HuH-7.5 (cell line): ENCODE measurements around the gene CD99.
A peak's percentile ranks its signal among the peaks of the same experiment; 100 is the strongest.

Experiments
- DNase-seq: peaks from one replicate; pipeline ENCODE4 v3.0.0; 2011; ENCODE audit warnings: low spot score

The CD99 gene, protein sequence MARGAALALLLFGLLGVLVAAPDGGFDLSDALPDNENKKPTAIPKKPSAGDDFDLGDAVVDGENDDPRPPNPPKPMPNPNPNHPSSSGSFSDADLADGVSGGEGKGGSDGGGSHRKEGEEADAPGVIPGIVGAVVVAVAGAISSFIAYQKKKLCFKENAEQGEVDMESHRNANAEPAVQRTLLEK

DNA sequence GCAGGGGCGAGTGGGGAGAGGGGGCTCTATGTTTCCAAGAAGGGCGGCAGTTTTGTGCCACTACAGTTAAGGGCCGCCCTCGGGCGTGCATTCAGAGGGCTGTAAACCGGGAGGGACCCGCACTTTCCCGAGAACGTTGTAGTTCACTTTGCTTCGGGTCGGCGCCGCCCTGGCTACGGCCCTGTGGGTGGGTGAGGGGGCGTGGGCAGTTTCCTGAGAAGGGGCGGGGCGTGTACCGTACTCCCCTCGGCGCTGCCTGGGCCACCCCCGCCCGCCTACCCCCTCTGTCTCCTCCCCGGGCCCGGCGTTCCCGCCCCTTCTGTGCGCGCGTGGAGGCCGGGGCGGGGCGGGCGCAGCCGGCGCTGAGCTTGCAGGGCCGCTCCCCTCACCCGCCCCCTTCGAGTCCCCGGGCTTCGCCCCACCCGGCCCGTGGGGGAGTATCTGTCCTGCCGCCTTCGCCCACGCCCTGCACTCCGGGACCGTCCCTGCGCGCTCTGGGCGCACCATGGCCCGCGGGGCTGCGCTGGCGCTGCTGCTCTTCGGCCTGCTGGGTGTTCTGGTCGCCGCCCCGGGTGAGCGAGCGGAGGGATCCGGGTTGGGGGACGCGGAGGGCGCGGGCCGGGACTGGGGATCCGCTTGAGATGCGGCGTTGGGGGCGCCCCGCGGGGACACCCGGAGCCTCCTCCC, at the start of gene CD99:
Gene CD99 (plus strand): TSS at position 440 of the 687 bp plus-strand sequence. CDS start 66 bp downstream, at position 506.
- DNase-seq: peak; percentile 49

DNA sequence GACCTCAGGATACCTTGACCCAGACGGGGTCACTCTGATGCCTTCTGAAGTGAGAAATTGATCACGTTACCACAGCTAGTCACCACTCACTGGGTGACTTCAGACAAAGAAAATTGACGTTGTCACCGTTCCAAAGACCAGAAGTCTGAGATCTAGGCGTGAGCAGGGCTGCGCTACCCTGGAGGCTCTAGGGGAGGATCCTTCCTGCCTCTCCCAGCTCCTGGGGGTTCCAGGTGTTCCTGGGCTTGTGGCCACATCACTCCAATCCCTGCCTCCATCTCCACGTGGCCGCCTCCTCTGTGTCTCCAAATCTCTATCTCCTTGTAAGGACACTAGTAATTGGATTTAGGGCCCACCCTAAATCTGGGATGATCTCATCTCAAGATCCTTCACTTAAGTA, 48.9 kb upstream of the CD99 start:
- DNase-seq: no peak

DNA sequence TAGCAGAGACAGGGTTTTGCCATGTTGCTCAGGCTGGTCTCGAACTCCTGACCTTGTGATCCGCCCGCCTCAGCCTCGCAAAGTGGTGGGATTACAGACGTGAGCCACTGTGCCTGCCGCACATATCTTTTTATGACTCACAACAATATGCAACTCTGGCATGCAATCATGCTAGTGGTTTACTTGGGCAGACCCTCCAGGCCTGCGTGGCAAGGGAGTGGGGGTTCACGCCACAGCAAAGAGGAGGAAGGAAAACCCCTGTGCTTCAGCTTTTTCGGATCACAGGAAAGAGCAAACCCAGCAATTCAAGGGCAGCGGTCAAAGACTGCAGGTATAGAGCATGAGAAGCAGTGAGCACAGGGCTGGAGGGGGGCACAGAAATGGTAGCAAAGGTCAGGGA, 48.3 kb upstream of the CD99 start:
- no peak for DNase-seq

DNA sequence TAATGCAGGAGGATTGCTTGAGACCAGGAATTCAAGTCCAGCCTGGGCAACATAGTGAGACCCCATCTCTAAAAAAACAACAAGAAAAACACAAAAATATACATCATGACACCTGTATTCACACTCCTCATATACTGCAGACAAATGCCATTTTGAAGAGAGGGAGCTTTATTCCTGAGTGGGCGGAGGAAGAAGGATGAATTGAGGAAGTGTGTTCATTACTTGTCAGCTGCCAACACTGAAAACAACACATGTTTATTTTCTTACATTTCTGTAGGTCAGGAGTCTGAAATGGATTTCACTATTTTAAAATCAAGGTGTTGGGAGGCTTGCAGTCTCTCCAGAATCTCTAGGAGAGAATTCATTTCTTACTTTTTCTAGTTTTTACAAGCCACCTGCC, 47.2 kb upstream of the CD99 start:
- DNase-seq: no peak

DNA sequence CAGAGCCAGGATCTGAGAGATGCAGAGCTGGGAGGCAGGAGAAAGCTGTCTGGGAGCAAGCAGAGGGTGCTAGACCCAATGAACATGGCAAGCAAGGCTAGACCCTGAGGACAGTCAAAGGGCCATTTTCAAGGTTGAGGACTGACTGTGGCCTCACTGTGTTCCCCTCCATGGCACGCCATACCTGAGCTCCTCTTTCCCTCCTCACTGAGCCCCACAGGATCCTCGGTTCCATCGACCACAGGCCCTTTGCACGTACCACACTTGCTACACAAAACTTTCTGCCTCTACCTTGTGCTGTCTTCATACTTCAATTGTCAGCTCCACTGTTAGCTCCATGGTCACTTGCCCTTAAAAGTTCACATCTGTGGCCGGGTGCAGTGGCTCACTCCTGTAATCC, 45.5 kb upstream of the CD99 start:
- DNase-seq: no peak

DNA sequence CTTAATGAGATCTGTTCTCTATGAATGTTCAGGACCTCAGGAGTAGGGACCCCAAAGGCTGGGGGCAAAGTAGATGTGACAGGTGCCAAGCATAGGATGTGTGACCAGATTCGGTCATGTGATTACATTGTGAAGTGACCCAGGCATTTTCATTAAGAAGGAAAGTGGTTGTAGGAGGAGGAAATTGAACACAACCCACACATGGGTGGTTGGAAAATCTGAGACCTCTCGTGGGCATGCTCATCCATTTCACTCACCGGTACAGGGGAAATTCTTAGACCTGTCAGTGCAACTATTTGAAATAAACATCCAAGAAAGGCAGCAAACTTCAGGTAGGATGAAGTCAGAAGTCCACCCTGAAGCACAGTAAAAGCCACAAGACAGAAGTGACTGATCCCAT, 43.5 kb upstream of the CD99 start:
- no peak for DNase-seq

DNA sequence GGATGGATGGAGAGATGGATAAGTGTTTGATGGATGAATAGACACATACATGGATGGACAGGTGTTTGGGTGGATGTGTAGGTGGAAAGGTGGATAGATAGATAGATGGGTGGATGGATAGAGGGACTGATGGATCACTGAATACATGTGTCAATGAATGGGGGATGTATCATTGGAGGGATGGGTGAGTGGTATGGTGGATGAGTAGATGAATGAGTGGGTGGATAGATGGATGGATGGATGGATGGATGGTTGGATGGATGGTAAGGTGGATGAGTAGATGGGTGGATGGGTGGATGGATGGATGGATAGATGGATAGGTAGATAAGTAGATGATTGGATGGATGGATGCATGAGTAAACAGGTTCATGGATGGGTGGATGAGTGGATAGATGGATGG, 41.1 kb upstream of the CD99 start:
- no peak for DNase-seq

DNA sequence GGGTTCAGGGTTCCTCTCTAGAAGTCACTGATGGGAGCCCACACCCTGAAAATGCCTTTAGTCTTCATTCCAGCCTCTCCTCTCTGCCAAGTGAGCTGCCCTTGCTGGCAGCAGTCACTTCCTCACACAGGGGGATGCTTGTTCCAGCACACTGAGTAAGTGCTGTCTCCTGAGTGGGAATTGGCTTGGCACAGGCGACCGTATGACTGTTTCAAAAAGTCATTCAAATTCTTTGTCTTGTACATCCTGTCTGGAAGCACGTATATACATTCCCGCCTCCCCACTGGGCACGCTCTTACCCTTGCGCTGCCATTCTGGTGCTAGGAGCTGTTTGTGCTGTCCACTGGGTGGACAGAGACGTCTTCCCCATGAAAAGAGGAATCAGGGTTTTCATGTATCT, 40.2 kb upstream of the CD99 start:
- DNase-seq: no peak

DNA sequence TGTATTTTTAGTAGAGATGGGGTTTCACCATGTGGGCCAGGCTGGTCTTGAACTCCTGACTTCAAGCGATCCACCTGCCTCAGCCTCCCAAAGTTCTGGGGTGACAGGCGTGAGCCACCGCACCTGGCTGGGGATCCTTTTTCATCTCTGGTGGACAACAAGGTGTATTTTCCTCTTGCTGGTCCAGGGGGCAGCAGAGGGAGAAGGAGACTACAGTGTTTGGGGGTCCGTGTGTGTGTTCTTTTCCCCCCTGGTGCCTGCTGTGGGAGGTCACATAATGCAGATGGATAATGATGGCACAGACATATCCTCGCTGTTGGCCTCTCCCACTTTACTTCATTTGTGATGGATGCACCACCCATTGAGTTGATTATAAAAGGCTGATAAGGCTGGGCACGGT, 39.0 kb upstream of the CD99 start:
- DNase-seq: no peak

DNA sequence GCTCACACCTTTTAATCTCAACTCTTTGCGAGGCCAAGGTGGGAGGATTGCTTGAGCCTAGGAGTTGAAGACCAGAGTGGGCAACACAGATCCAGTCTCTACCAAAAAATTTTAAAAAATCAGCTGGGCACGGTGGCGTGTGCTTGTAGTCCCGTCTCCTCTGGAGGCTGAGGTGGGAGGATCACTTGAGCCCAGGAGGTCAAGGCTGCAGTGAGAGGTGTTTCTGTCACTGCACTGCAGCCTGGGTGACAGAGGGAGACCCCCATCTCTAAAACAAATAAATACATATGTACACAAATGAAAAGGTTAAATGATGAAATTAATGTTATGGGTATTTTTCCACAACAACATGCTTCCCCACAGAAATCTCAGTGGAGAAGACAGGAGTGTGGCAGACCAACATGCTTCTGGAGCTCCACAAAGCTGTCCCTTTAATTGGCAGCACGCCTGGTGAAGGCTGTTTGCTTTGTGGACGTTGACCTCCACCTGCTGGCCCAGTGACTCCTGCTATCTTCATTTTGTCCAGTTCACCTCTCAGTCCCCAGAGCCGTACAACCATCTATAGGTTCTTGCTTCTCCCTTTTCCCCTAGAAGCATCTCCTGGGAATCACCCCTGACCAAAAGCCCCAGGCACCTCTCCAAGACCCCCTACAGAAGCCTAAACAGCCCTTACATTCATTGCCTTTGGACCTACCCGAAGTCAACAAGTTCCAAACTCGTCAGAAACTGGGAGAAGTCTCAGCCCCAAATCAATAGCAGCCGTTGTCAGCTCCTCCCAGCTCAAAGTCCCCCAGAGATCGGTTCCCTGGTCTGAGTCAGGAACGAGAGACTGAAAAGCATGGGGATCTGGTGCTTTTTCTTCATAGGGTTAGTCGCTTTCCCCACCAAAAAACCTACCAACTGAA, 36.4 kb upstream of the CD99 start:
- peak; percentile 22 for DNase-seq

DNA sequence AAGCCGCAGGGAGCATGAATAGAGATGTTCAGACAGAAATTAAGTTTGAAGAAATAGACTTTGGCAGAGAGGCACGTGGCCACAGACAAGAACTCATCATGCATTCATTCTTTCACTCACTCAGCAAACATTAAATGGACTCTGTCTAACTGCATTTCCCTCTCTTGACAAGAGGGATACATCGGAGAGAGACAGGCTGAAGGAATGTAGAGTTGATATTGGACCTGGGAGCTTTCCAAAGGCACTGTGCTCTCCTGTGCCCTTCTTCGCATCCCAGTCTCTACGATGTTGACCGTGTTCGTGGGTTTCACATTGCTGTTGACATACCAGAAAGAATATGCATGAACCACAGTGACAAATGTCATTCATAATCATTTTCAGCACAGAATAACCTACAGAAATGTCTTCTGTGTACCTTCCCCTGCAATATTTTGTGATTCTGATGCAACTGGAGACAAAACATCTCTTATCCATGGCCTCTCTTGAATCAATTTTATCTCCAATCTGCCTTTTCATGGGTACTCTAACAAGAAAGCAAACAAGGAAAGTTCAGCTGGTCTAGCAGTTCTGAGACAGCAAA, 34.7 kb upstream of the CD99 start:
- DNase-seq: no peak

DNA sequence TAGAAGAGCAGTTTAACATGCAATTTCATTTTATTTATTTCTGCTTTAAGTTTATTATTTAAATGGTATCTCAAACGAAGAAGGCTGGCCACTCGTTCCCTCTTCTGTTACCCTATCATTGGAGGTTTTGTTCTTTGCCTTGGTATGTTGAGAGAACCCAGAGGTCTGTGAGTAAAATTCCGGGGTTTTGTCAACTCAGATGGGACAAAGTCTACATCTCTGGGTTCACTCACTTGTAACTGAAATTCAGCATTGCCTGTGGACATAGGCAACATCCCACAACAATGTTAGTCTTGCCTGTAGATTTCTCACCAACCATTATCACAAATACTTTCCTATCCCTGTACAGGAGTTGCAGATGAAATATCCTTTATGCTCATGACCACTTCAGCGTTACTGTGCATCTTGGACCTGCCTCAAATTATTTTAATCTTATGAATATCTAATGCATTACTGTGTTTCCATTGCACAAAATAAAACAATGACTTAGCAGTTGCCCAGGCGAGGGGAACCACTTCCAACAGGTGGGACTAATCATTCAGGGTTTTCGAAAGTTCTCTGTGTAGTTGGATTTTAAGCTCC, 33.5 kb upstream of the CD99 start:
- DNase-seq: no peak

DNA sequence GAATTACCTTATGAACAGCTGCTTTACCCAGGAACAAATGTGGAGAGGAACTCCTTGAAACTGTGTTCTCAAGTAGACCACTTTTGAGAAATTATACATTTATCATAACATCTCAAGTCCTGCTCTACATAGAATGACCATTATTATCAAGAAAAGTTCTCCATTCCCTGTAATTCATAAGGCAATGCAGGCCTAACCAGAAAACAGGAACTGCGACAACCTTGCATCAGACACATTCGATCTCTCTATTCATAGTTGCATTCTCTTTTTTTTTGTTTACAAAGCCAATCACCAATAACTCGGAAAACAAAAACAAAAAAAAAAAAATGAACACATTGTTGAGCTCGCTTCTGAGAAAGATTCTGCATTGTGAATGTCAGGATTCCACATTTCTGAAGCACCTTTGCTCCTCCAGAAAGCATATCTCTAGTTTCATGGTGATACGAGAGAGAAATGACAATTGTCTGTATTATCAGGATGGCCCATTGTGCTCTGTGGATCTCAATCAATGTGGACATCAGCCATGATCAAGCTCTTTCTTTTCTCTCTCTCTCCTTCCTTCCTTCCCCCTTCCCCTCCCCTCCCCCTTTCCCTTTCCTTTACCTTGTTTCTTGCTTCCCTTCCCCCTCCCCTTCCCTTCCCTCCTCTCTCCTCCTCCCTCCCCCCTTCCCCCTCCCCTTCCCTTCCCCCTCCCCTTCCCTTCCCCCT, 32.4 kb upstream of the CD99 start:
- no peak for DNase-seq

DNA sequence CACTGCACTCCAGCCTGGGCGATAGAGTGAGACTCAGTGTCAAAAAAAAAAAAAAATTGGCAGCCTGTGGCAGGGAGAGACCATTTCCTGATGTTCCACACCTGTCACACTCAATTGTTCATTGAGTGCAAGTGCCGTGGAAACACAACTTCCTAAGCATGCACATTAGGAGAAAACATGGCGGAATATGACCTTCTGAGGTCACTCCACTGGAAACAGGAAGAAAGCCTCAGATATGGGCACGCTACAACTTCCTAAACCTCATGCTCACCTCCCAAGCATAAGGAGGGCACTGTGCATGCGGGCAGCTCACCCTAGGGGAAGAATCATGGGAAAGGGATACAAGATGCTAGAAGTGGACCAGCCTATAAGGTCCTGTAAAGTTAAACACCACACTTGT, 28.5 kb upstream of the CD99 start:
- DNase-seq: no peak

DNA sequence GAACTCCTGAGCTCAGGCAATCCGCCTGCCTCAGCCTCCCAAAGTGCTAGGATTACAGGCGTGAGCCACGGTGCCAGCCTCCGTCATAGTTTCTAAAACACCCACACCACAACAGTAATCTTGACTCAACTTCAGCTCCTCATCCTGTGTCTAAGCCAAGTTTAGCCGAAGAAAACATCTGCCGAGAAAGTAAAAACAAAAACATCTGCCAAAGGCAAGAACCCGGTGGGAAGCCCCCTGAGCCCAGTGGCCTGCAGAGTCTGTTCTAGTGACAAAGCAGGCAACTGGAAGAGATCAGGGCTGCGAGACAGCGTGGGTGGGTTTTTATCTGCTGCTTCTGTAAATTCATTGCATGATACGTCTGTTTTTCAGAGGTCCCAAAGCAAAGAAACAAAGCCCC, 26.6 kb upstream of the CD99 start:
- no peak for DNase-seq

DNA sequence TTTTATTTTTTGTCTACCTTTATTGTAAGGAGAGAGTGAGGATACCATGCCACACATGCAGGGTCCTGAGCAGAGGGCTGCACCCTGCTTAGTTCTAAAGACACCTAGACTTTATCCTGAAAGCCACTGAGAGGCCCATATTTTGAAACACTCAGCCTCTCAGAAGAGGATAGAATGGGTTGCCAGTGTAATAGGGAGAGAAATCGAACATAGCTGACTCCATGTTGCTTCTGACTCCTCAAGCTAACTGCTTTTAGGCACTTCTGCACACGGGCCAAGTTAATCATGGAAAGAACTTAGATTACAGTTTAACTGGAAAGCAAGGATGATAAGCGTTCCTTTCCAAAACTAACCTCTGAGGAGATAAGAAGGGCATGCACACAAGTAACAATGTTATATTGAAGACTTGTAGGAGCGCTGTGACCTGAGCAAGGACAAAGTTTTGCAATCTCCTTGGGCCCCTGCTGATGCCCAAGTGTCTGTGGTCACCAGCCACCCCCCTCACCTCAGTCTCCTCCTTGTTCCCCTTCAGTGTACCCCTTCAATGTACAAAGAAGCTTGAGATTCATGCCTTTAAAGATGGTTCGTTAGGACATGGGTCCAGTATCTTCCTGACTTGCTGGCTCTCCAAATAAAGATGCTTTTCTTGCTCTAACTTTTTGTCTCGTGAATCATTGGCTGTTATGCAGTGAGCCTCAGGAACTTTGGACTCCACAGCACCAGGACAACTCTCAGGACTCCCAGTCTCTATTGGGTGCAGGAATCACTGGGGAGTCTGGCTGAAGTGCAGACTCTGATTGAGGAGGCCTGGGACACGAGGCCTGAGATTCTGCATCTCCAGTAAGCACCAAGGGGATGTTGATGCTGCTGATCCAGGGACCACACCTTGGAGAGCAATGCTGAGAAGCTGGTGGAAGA, 25.4 kb upstream of the CD99 start:
- DNase-seq: no peak

DNA sequence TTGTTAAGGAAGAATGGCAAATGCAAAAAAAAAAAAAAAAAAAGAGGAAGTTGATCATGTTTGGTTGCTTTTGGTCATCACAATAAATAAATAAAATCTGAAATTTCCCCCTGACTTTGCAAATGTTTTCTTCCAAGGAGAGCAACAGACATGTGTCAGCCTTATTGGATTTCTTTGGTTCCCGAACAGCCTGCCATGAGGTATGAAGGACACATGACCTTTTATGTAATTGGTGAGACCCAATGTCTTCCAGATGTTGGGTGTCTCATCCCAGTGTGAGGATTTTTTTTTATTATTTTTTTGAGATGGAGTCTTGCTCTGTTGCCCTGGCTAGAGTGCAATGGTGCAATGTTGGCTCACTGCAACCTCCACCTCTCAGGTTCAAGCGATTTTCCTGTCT, 24.6 kb upstream of the CD99 start:
- DNase-seq: no peak

DNA sequence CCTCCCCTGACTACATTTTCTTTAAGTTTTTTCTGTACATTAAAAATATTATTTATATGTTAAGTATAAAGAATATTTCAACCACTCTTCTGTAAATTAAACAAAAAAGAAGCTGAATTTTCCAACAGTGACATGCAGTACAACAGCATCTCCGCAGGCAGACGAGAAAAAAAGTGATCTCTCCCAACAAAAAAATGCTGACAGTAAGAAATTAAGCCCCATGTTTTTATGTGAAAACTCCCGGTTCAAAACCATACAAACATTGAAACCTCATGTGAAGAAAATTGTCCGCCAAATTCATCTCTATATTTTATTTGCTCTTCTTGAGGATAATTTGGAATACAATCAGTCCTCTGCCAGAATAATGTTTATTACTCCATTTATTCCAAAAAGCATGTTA, 20.1 kb upstream of the CD99 start:
- DNase-seq: no peak

DNA sequence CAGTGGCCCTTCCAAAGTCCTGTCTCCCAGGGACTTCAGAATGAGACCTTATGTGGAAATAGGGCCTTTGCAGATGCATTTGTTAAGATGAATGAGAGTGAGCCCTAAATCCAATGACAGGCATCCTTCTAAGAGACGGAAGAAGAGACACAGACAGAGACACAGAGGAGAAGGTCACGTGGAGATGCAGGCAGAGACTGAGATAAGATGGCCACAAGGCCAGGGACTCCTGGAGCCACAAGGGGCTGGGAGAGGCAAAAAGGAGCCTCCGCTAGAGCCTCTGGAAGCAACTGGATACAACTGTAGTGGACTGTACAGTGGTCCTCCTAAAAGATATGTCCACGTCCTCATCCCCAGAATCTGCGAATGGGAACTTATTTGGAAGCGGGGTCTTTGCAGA, 19.0 kb upstream of the CD99 start:
- no peak for DNase-seq

DNA sequence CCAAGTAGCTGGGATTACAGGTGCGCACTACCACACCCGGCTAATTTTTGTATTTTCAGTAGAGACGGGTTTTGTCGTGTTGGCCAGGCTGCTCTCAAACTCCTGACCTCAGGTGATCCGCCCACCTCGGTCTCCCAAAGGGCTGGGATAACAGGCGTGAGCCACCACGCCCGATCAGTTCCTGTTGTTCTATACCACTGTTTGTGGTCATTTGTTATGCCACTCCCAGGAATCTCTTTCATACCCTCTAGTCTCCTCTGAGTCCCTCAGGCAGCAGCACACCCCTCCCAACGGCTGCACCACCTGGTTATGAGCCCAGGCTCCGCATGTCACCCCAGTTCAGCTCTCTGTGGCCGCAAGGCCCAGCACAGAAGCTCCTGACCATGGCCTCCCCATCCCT, 17.5 kb upstream of the CD99 start:
- DNase-seq: no peak
